ENCODE measurements around the gene CS. TPM values are rescaled to one million over a fixed set of nuclear protein-coding genes. Genes with fewer than 3 reads are reported as not detected.
A peak's percentile ranks its signal among the peaks of the same experiment; 100 is the strongest.

CS gene
- total RNA-seq, 1 experiment from 2014 or later, result 250 TPM

DNA sequence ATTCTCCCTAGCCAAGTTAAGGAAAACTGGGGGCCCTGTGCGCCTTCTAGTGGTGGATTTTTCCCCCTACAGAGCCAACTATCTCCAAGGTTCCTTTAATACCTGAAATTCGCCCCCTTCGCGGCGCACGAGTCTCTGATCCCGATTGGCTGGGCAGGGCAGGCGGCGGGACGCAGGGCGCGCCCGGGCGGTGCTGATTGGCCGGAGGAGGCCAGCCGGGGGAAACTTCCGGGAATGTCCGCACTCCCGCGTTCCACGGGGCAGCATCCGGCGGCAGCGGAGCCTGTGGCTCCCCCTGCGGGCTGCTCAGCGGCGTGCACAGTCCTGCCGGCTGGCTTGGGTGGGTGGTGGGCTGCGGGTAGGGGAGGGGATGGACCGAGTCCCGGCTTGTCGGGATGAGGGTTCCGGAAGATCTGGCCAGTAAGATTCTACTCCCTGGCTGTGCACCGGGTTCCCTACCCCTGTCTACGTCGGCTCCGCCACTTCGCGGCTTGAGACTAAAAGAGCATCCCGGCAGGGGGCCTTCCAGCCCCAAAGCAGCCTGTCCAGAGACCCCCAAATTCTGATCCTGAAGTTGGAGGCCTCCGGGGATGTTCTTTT is 75.9 kb downstream of the CS start, which contains the start of gene NABP2:
TSS of gene NABP2 (plus strand) at position 241 of the 600 bp plus-strand sequence. CDS start 515 bp downstream, outside the sequence.
- WGBS (ENCODE audit: extremely low coverage, insufficient read length, low lambda C conversion rate), result no CpG with 5 or more reads among the region's 41 CpGs

More for the DNA sequence above, 75.9 kb downstream of the CS start, which contains the start of gene NABP2:
- Mint-ChIP-seq H3K36me3 (ENCODE audit: insufficient read depth in 1 of 3, low read depth in 3 of 3) (peaks cover 5 to 14% (median 13%) of the 10 kb centered on the region in 3 experiments; a peak in 6 of 7 replicates), H3K9me3 (no peaks in the 10 kb centered on the region; a peak in 1 of 5 replicates), H3K4me3 (peak within 1 kb of the TSS; percentile 98 to 99), H3K27me3 (ENCODE audit: low read depth) (no peaks in the 10 kb centered on the region), H3K27ac (peak within 1 kb of the TSS; percentile 86 to 98 (median 97)), H3K4me1 (peaks cover 32 to 39% of the 10 kb centered on the region in 2 experiments)
- H4K20me1 ChIP-seq (ENCODE audit: control insufficient read depth, insufficient read depth, insufficient read length), result peaks cover 3% of the 10 kb centered on the region
- H3K9me3 ChIP-seq (ENCODE audit: control insufficient read depth, low read depth, low read length), result no peaks in the 10 kb centered on the region
- no peaks in the 10 kb centered on the region; the same call in 1 of the 2 replicates for H3K79me2 ChIP-seq (ENCODE audit: insufficient read depth, low read length)
- peak within 1 kb of the TSS; percentile 61 for H3K9ac ChIP-seq (ENCODE audit: extremely low read depth, insufficient read length, low read length)
- no peak within 1 kb of the TSS; the same call in 1 of the 2 replicates for H3K4ac ChIP-seq (ENCODE audit: low read depth, low read length)
- no peak within 1 kb of the TSS for H3K23ac ChIP-seq (ENCODE audit: insufficient read length, low read depth, low read length)
- H4K5ac ChIP-seq (ENCODE audit: insufficient read length, low read depth, low read length), result peak within 1 kb of the TSS; percentile 57
- H2BK120ac ChIP-seq (ENCODE audit: low read depth, low read length, poor library complexity, severe bottlenecking), result no peak within 1 kb of the TSS
- H3K27me3 ChIP-seq (ENCODE audit: insufficient read depth, low read length), result no peaks in the 10 kb centered on the region
- peaks cover 2% of the 10 kb centered on the region; the same call in 1 of the 2 replicates for H3K4me1 ChIP-seq (ENCODE audit: insufficient read depth, low read length)
- peak within 1 kb of the TSS; percentile 2 for H3K56ac ChIP-seq (ENCODE audit: insufficient read length, low read depth, low read length)
- H3K14ac ChIP-seq (ENCODE audit: insufficient read depth, low read length), result peak within 1 kb of the TSS; percentile 87; the same call in 1 of the 2 replicates
- no peak within 1 kb of the TSS for H2BK15ac ChIP-seq (ENCODE audit: low read depth, low read length)
- peak within 1 kb of the TSS; percentile 71 for H2AK5ac ChIP-seq (ENCODE audit: insufficient read length, low read length)
- H4K91ac ChIP-seq (ENCODE audit: insufficient read length, low read depth, low read length), result peak within 1 kb of the TSS; percentile 36
- peaks cover 26% of the 10 kb centered on the region for H3K23me2 ChIP-seq (ENCODE audit: insufficient read length, low read depth, low read length, poor library complexity, severe bottlenecking)
- H2AFZ ChIP-seq (ENCODE audit: low read length), result peak within 1 kb of the TSS; percentile 19
- peak within 1 kb of the TSS; percentile 30 for H2BK12ac ChIP-seq (ENCODE audit: insufficient read length, low read depth, low read length)
- H2BK20ac ChIP-seq (ENCODE audit: low read depth, low read length, poor library complexity, severe bottlenecking), result no peak within 1 kb of the TSS
- H2BK5ac ChIP-seq (ENCODE audit: insufficient read length, low read length), result no peak within 1 kb of the TSS
- H3K27ac ChIP-seq (ENCODE audit: insufficient read length, low read depth, low read length), result peak within 1 kb of the TSS; percentile 15
- DNase-seq, result peak; percentile 100
- H3K18ac ChIP-seq (ENCODE audit: insufficient read length, low read depth, low read length), result peak within 1 kb of the TSS; percentile 86
- no peak within 1 kb of the TSS for H4K8ac ChIP-seq (replicated peaks; ENCODE audit: insufficient read length, low read depth, low read length)
- TF ChIP-seq, protein P1, sequence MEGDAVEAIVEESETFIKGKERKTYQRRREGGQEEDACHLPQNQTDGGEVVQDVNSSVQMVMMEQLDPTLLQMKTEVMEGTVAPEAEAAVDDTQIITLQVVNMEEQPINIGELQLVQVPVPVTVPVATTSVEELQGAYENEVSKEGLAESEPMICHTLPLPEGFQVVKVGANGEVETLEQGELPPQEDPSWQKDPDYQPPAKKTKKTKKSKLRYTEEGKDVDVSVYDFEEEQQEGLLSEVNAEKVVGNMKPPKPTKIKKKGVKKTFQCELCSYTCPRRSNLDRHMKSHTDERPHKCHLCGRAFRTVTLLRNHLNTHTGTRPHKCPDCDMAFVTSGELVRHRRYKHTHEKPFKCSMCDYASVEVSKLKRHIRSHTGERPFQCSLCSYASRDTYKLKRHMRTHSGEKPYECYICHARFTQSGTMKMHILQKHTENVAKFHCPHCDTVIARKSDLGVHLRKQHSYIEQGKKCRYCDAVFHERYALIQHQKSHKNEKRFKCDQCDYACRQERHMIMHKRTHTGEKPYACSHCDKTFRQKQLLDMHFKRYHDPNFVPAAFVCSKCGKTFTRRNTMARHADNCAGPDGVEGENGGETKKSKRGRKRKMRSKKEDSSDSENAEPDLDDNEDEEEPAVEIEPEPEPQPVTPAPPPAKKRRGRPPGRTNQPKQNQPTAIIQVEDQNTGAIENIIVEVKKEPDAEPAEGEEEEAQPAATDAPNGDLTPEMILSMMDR (conservative IDR thresholded peaks at IDR 0.05), result peak; percentile 92
- no peaks in the 10 kb centered on the region for H3K79me1 ChIP-seq (ENCODE audit: insufficient read depth, low read depth, low read length, poor library complexity, severe bottlenecking)
- H3T11ph ChIP-seq (ENCODE audit: low read length), result peak within 1 kb of the TSS; percentile 56
- peak within 1 kb of the TSS; percentile 58 for H3K4me2 ChIP-seq (ENCODE audit: insufficient read depth, insufficient read length, low read length)

All from H9 (cell line).